Kidney (tissue), 14 donors: ENCODE results near the gene DDX41. TPM values are rescaled to one million over a fixed set of nuclear protein-coding genes. Genes with fewer than 3 reads are reported as not detected.

Source experiments
- DNase-seq, 5 donors: peaks; one replicate each; pipeline ENCODE4 v3.0.0-alpha.2; 2013 to 2020
- FAIRE-seq: peaks from 2 replicates; lab custom pipeline; 2012; peaks lifted over from hg19 to GRCh38; lab: Jason Lieb, UNC
- H3K27ac ChIP-seq, 2 donors: one replicate each; pipeline ENCODE4 v1.7.0; 2013; ENCODE audit warnings: low read depth in 2 of 2, low read length in 2 of 2, inconsistent platforms in 1 of 2
- H3K27me3 ChIP-seq: one replicate; pipeline ENCODE4 v1.7.1; 2013; ENCODE audit warnings: low read length, inconsistent platforms; ENCODE audit not compliant: control insufficient read depth, insufficient read depth
- H3K36me3 ChIP-seq, 3 donors: one replicate each; pipeline versions ENCODE4 v1.7.0 to v1.7.1; 2013; ENCODE audit warnings: low read length in 3 of 3, control low read depth in 1 of 3, inconsistent platforms in 1 of 3; ENCODE audit not compliant: insufficient read depth in 3 of 3, control insufficient read depth in 2 of 3
- H3K4me1 ChIP-seq, 3 donors: one replicate each; pipeline versions ENCODE4 v1.7.0 to v1.7.1; 2013; ENCODE audit warnings: low read length in 3 of 3, inconsistent platforms in 1 of 3, low read depth in 1 of 3; ENCODE audit not compliant: control insufficient read depth in 2 of 3, insufficient read depth in 2 of 3
- H3K4me3 ChIP-seq, 3 donors: one replicate each; pipeline versions ENCODE4 v1.7.0 to v1.8.1; 2013; ENCODE audit warnings: low read length in 3 of 3, control low read depth in 1 of 3, inconsistent platforms in 1 of 3
- H3K9ac ChIP-seq, 3 donors: one replicate each; pipeline versions ENCODE4 v1.7.0 to v1.7.1; 2013; ENCODE audit warnings: low read length in 3 of 3, control low read depth in 1 of 3, inconsistent platforms in 1 of 3
- H3K9me3 ChIP-seq, 3 donors: one replicate each; pipeline versions ENCODE4 v1.7.0 to v1.7.1; 2013; ENCODE audit warnings: low read length in 3 of 3, control low read depth in 1 of 3, inconsistent platforms in 1 of 3; ENCODE audit not compliant: control insufficient read depth in 2 of 3, insufficient read depth in 1 of 3
- intact Hi-C: fragments of 100-400 bp; cut with DNase I; formaldehyde crosslinking; loops from one replicate; pipeline ENCODE4 v1.11.1; 2022
- polyA plus RNA-seq: library from polyadenylated mRNA; stranded (reverse); fragments of 350-450 nt; fragmentation: Illumina TruSeq; extraction: RNeasy Lipid Tissue Mini Kit (QIAGEN cat#74804); gene quantifications from one replicate; pipeline ENCODE4 v1.2.3, GENCODE V29; 2014; ENCODE audit warnings: low read depth, low replicate concordance; ENCODE audit not compliant: insufficient read depth
- total RNA-seq: library from RNA; stranded (reverse); fragmentation: NEBNext Ultra II Directional; extraction: Animal tissue kit (Norgen Biotek cat#: 25700); gene quantifications from one replicate; pipeline ENCODE4 v1.2.1, GENCODE V29; 2021
- TF ChIP-seq, protein P1 (sequence below): IDR thresholded peaks from 3 replicates; pipeline ENCODE4 v1.5.1; 2012; ENCODE audit warnings: mild to moderate bottlenecking, moderate library complexity, borderline replicate concordance; ENCODE audit not compliant: insufficient read depth; ENCODE audit errors: extremely low read depth
- donor health status: control.
- donor health status: control.
- donor health status: control.
- donor health status: control.
- donor health status: control.
- donor health status: DM: yes; HTN: yes; CAD: no.
- donor health status: Normal renal cell carcinoma (clear cell type).

The DDX41 gene
- total and polyA plus RNA-seq, 2 donors from 2014 or later, result 86.7 to 97.3 TPM

DNA sequence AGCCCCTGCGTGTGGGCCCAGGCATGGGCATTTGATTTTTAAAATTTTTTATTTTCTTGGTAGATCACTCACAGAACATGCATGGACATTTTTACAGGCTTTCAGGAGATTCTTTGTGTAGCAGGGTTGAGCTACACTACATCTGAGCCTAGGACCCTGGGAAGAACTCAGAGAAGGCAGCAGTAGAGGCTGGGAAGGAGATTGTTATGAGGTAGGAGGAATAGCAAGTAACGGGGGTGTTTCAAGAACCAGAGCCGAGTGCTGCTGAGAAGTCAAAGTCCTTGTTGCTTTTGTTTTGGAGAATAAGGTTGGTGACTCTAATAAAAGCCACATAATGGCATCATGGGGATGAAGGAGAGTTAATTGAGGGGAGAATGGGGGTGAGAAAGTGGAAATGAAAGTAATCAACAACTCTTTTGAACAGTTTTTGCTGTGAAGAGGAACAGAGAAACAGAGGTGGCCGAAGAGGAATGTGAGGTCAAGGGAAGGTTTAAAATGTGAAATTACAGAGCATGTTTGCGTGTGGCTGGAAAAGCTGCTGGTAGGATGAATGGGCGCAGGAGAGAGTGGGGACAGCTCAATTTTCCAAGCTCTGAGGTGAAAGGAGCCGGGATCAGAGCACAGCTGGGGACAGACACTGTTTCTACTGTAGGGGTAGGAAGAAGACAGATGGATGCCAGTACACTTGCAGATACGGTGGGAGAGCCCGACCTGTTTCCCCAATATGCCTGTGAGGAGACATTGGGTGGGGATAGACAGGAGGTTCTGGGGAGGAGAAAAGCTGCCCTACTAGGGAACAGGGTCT lies 14.7 kb downstream of the DDX41 start:
- no peaks in the 10 kb centered on the region for H3K36me3 ChIP-seq
- H3K9me3 ChIP-seq, result no peaks in the 10 kb centered on the region
- DNase-seq, result no peak
- H3K9ac ChIP-seq, result no peak overlapping the region
- peaks cover 0 to 5% (median 3%) of the 10 kb centered on the region in 3 donors for H3K4me1 ChIP-seq
- TF ChIP-seq, protein P1, sequence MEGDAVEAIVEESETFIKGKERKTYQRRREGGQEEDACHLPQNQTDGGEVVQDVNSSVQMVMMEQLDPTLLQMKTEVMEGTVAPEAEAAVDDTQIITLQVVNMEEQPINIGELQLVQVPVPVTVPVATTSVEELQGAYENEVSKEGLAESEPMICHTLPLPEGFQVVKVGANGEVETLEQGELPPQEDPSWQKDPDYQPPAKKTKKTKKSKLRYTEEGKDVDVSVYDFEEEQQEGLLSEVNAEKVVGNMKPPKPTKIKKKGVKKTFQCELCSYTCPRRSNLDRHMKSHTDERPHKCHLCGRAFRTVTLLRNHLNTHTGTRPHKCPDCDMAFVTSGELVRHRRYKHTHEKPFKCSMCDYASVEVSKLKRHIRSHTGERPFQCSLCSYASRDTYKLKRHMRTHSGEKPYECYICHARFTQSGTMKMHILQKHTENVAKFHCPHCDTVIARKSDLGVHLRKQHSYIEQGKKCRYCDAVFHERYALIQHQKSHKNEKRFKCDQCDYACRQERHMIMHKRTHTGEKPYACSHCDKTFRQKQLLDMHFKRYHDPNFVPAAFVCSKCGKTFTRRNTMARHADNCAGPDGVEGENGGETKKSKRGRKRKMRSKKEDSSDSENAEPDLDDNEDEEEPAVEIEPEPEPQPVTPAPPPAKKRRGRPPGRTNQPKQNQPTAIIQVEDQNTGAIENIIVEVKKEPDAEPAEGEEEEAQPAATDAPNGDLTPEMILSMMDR, result no peak
- intact Hi-C loops, result no loop called here
- H3K27me3 ChIP-seq, result no peaks in the 10 kb centered on the region
- H3K4me3 ChIP-seq, result no peak overlapping the region
- no peak overlapping the region for H3K27ac ChIP-seq
- FAIRE-seq, result no peak

DNA sequence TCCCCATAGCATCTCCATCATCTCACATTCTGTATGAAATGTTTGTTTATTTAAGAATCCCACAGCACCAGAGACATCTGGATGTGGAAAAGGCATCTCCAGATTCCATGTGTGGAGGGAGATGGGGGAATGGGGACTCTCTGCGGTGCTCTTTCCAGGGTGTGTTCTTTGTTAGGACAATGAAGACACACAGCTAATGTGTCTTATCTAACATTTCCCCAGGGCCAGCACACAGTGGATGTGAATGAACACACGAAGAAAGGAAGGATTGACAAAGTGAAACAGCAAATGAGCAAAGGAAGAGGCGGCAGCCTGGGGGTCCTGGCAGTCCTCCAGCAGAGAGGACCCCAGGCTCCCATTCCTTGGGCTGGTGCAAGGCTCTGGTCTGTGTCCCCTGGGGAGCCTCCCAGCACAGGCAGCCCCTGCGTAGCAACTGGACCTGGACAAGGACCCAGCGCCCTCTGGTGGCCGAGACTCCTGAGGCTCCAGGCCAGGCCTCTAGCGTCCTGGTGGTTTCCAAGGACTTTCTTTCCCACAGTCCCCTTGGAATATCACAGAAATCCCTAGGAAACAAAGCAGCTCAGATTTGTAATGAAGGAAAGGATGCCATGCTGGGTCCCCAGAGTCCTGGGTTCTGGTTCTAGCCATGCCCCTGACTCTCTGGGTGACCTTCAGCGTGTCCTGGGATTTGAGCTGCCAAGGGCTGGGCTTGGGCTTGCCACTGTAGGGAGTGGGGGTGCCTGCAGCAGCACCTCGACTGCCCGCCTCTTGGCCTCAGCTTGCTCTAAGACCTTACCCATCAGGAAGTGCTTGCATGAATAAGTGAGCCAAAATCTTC lies 15.9 kb downstream of the DDX41 start:
- TF ChIP-seq, protein P1, result peak; percentile 89
- intact Hi-C loops, result no loop called here
- H3K9ac ChIP-seq, result no peak overlapping the region
- no peak overlapping the region for H3K27ac ChIP-seq
- FAIRE-seq (no peak), DNase-seq (peak; percentile 91 to 96 (median 93))
- no peaks in the 10 kb centered on the region for H3K9me3 ChIP-seq
- H3K27me3 ChIP-seq, result no peaks in the 10 kb centered on the region
- H3K4me1 ChIP-seq, result peaks cover 0 to 9% (median 3%) of the 10 kb centered on the region in 3 donors
- H3K4me3 ChIP-seq, result no peak overlapping the region
- H3K36me3 ChIP-seq, result no peaks in the 10 kb centered on the region

DNA sequence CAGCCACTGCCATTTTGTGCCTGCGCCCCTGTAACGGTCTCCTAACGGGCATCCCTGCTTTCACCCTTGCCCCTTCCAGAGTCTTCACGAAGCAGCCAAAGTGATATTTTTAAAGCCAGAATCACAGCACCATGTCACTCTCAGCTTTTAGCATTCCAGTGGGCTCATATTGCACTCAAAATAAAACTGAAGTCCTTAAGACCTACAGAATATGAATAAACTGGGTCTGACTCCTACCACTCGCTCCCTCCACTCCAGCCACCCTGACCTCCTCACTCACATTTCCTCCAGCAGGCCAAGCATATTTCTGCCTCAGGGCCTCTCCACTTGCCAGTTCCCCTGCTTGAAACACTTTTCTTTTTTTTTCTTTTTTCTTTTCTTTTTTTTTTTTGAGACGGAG lies 16.9 kb downstream of the DDX41 start:
- H3K27me3 ChIP-seq, result no peaks in the 10 kb centered on the region
- FAIRE-seq, result no peak
- intact Hi-C loops, result no loop called here

More for the DNA sequence above, 16.9 kb downstream of the DDX41 start:
- no peaks in the 10 kb centered on the region for H3K9me3 ChIP-seq
- H3K9ac ChIP-seq, result no peak overlapping the region
- no peak overlapping the region for H3K27ac ChIP-seq
- no peak overlapping the region for H3K4me3 ChIP-seq
- H3K36me3 ChIP-seq, result no peaks in the 10 kb centered on the region
- TF ChIP-seq, protein P1, result no peak
- H3K4me1 ChIP-seq, result peaks cover 0 to 9% (median 3%) of the 10 kb centered on the region in 3 donors
- DNase-seq, result no peak
